HepG2 (cell line): ENCODE data around the gene MGA.

Experiments
- BRCA1 ChIP-seq: sonication (generic); formaldehyde crosslinking; IDR thresholded peaks from 2 replicates; pipeline ENCODE4 v1.4.0; 2020; ENCODE audit warnings: missing genetic modification reagents
- STAG1 ChIP-seq: sonication (generic); formaldehyde crosslinking; IDR thresholded peaks from 2 replicates; pipeline ENCODE4 v1.4.0; 2020; ENCODE audit warnings: missing genetic modification reagents
- ZNF570 ChIP-seq: sonication (generic); formaldehyde crosslinking; IDR thresholded peaks from 2 replicates; pipeline ENCODE4 v1.4.0; 2020; ENCODE audit warnings: mild to moderate bottlenecking, missing genetic modification reagents, borderline replicate concordance
- TF ChIP-seq, protein P1 (sequence below): sonication (generic); formaldehyde crosslinking; IDR thresholded peaks from 2 replicates; pipeline ENCODE4 v1.8.1; 2023; ENCODE audit warnings: mild to moderate bottlenecking, missing genetic modification reagents

GRCh38 chr15:41627203-41627602 is 33.0 kb upstream of the MGA start:
- no peak for TF ChIP-seq ZNF570
- no peak for TF ChIP-seq STAG1
- TF ChIP-seq, protein P1, sequence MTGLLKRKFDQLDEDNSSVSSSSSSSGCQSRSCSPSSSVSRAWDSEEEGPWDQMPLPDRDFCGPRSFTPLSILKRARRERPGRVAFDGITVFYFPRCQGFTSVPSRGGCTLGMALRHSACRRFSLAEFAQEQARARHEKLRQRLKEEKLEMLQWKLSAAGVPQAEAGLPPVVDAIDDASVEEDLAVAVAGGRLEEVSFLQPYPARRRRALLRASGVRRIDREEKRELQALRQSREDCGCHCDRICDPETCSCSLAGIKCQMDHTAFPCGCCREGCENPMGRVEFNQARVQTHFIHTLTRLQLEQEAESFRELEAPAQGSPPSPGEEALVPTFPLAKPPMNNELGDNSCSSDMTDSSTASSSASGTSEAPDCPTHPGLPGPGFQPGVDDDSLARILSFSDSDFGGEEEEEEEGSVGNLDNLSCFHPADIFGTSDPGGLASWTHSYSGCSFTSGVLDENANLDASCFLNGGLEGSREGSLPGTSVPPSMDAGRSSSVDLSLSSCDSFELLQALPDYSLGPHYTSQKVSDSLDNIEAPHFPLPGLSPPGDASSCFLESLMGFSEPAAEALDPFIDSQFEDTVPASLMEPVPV (CRISPR knock-in tag): no peak
- no peak for TF ChIP-seq BRCA1 (CRISPR knock-in tag)
